ENCODE measurements around the gene NDE1. TPM values are rescaled to one million over a fixed set of nuclear protein-coding genes. Genes with fewer than 3 reads are reported as not detected.

The NDE1 gene
- total and polyA plus RNA-seq, 2 experiments from 2014 or later = 10.3 to 11.8 TPM

DNA sequence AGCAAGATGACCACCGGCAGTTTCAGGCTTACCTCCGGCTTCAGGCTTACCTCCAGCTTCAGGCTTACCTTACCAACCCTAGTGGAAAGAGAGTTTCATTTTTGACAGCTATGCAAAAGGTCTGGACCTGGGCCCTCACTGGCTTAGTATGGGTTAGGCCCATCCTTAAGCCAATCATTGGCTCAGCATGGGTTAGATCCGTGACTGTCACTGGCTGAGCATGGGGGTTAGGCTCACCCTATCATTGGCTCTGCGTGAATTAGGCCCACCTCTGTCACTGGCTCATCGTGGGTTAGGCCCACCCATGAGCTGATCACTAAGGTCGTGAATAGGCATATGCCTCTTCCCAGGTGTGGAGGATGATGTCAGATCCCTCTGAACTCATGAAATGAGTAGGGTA, 8.1 kb downstream of the NDE1 start:
- Histone ChIP-seq H3K79me2 (peaks cover 60% of the 10 kb centered on the region), H3K4me3 (no peak overlapping the region), H2AFZ (no peak overlapping the region), H3K9me3 (ENCODE audit: low read depth) (no peaks in the 10 kb centered on the region), H3K4me1 (ENCODE audit: insufficient read depth) (no peaks in the 10 kb centered on the region), H3K27ac (no peak overlapping the region), H3K4me2 (no peak overlapping the region), H3K9me2 (replicated peaks; ENCODE audit: insufficient read depth) (no peaks in the 10 kb centered on the region), H3K36me3 (replicated peaks; ENCODE audit: insufficient read depth, low read depth) (no peaks in the 10 kb centered on the region), H4K20me1 (ENCODE audit: insufficient read depth, poor library complexity, severe bottlenecking) (no peaks in the 10 kb centered on the region), H3K27me3 (no peaks in the 10 kb centered on the region)
- DNase-seq (ENCODE audit: low spot score) = no peak
- TF ChIP-seq EZH2 (IDR thresholded peaks at IDR 0.05; ENCODE audit: borderline replicate concordance) (no peak), EZH2phosphoT487 (IDR thresholded peaks at IDR 0.05; ENCODE audit: low read depth, severe bottlenecking, unreplicated experiment) (no peak)
- TF ChIP-seq, protein P1, sequence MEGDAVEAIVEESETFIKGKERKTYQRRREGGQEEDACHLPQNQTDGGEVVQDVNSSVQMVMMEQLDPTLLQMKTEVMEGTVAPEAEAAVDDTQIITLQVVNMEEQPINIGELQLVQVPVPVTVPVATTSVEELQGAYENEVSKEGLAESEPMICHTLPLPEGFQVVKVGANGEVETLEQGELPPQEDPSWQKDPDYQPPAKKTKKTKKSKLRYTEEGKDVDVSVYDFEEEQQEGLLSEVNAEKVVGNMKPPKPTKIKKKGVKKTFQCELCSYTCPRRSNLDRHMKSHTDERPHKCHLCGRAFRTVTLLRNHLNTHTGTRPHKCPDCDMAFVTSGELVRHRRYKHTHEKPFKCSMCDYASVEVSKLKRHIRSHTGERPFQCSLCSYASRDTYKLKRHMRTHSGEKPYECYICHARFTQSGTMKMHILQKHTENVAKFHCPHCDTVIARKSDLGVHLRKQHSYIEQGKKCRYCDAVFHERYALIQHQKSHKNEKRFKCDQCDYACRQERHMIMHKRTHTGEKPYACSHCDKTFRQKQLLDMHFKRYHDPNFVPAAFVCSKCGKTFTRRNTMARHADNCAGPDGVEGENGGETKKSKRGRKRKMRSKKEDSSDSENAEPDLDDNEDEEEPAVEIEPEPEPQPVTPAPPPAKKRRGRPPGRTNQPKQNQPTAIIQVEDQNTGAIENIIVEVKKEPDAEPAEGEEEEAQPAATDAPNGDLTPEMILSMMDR (IDR thresholded peaks at IDR 0.05; ENCODE audit: poor library complexity) = no peak
- 88% methylated on average over 6 of the region's 6 CpGs for WGBS (ENCODE audit: low lambda C conversion rate, missing lambda C conversion rate)

DNA sequence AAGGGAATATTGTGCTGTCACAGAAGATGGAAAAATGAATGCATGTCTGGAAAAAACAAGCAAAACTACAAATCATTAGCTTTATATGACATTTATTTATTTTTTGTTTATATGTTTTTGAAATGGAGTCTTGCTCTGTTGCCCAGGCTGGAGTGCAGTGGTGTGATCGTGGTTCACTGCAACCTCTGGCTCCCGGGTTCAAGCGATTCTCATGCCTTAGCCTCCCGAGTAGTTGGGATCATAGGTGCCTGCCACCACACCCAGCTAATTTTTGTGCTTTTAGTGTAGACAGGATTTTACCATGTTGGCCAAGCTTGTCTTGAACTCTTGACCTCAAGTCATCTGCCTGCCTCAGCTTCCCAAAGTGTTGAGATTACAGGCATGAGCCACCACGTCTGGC, 8.5 kb downstream of the NDE1 start:
- peaks cover 56% of the 10 kb centered on the region for H3K79me2 ChIP-seq
- H2AFZ ChIP-seq = no peak overlapping the region
- WGBS (ENCODE audit: low lambda C conversion rate, missing lambda C conversion rate) = 92% methylated on average over 5 of the region's 5 CpGs
- H3K4me2 ChIP-seq = no peak overlapping the region
- H3K9me3 ChIP-seq (ENCODE audit: low read depth) = no peaks in the 10 kb centered on the region
- TF ChIP-seq EZH2 (IDR thresholded peaks at IDR 0.05; ENCODE audit: borderline replicate concordance) (no peak), EZH2phosphoT487 (IDR thresholded peaks at IDR 0.05; ENCODE audit: low read depth, severe bottlenecking, unreplicated experiment) (no peak)
- TF ChIP-seq, protein P1 (IDR thresholded peaks at IDR 0.05; ENCODE audit: poor library complexity) = no peak
- H3K4me3 ChIP-seq = no peak overlapping the region
- no peaks in the 10 kb centered on the region for H3K4me1 ChIP-seq (ENCODE audit: insufficient read depth)
- H3K36me3 ChIP-seq (replicated peaks; ENCODE audit: insufficient read depth, low read depth) = no peaks in the 10 kb centered on the region
- no peaks in the 10 kb centered on the region for H3K9me2 ChIP-seq (replicated peaks; ENCODE audit: insufficient read depth)
- no peak for DNase-seq (ENCODE audit: low spot score)
- H4K20me1 ChIP-seq (ENCODE audit: insufficient read depth, poor library complexity, severe bottlenecking) = no peaks in the 10 kb centered on the region
- no peaks in the 10 kb centered on the region for H3K27me3 ChIP-seq
- H3K27ac ChIP-seq = no peak overlapping the region

DNA sequence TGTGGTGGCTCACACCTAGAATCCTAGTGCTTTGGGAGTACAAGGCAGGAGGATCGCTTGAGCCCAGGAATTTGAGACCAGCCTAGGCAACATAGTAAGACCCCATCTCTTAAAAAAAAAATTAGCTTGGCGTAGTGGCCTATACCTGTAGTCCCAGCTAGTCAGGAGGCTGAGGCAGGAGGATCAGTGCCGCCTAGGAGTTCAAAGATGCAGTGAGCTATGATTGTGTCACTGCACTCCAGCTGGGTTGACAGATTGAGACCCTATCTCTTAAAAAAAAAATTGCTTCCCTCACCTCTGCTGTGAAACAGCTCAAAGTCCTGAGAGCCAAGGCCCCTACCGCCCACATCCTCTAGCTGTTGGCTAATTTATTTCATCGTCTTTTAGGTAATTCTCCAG, 10.2 kb downstream of the NDE1 start:
- no peak for DNase-seq (ENCODE audit: low spot score)
- H4K20me1 ChIP-seq (ENCODE audit: insufficient read depth, poor library complexity, severe bottlenecking) = no peaks in the 10 kb centered on the region
- 86% methylated on average over 5 of the region's 5 CpGs for WGBS (ENCODE audit: low lambda C conversion rate, missing lambda C conversion rate)
- H3K79me2 ChIP-seq = peaks cover 41% of the 10 kb centered on the region
- H3K27ac ChIP-seq = no peak overlapping the region
- H3K27me3 ChIP-seq = no peaks in the 10 kb centered on the region
- no peaks in the 10 kb centered on the region for H3K4me1 ChIP-seq (ENCODE audit: insufficient read depth)
- no peak overlapping the region for H3K4me2 ChIP-seq
- no peak overlapping the region for H2AFZ ChIP-seq
- no peaks in the 10 kb centered on the region for H3K9me3 ChIP-seq (ENCODE audit: low read depth)
- TF ChIP-seq, protein P1 (IDR thresholded peaks at IDR 0.05; ENCODE audit: poor library complexity) = no peak
- TF ChIP-seq EZH2 (IDR thresholded peaks at IDR 0.05; ENCODE audit: borderline replicate concordance) (no peak), EZH2phosphoT487 (IDR thresholded peaks at IDR 0.05; ENCODE audit: low read depth, severe bottlenecking, unreplicated experiment) (no peak)
- no peaks in the 10 kb centered on the region for H3K9me2 ChIP-seq (replicated peaks; ENCODE audit: insufficient read depth)
- no peaks in the 10 kb centered on the region for H3K36me3 ChIP-seq (replicated peaks; ENCODE audit: insufficient read depth, low read depth)
- no peak overlapping the region for H3K4me3 ChIP-seq

DNA sequence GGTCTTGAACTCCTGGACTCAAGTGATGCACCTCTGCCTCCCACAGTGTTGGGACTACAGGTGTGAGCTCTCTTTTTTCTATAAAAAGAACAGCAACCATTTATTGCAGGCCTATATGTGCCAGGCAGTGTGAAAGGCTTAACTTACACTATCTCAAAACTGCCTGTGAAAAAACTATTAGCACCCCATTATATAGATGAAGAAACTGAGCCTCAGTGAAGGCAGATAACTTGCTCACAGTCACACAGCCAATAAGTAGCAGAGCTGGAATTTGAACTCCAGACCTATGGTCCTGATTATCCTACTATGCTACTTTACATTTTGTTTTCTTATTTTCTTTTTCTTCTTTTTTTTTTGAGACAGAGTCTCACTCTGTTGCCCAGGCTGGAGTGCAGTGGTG, 15.1 kb downstream of the NDE1 start:
- no peak overlapping the region for H3K27ac ChIP-seq
- H3K4me3 ChIP-seq = no peak overlapping the region
- H3K9me2 ChIP-seq (replicated peaks; ENCODE audit: insufficient read depth) = no peaks in the 10 kb centered on the region
- no peaks in the 10 kb centered on the region for H3K4me1 ChIP-seq (ENCODE audit: insufficient read depth)
- TF ChIP-seq, protein P1 (IDR thresholded peaks at IDR 0.05; ENCODE audit: poor library complexity) = no peak
- TF ChIP-seq EZH2phosphoT487 (IDR thresholded peaks at IDR 0.05; ENCODE audit: low read depth, severe bottlenecking, unreplicated experiment) (no peak), EZH2 (IDR thresholded peaks at IDR 0.05; ENCODE audit: borderline replicate concordance) (no peak)
- DNase-seq (ENCODE audit: low spot score) = no peak
- H3K36me3 ChIP-seq (replicated peaks; ENCODE audit: insufficient read depth, low read depth) = no peaks in the 10 kb centered on the region
- no peak overlapping the region for H2AFZ ChIP-seq
- no peaks in the 10 kb centered on the region for H4K20me1 ChIP-seq (ENCODE audit: insufficient read depth, poor library complexity, severe bottlenecking)
- H3K27me3 ChIP-seq = no peaks in the 10 kb centered on the region
- no peak overlapping the region for H3K4me2 ChIP-seq
- H3K79me2 ChIP-seq = peaks cover 7% of the 10 kb centered on the region
- H3K9me3 ChIP-seq (ENCODE audit: low read depth) = no peaks in the 10 kb centered on the region

Data from hepatocyte (in vitro differentiated cells).